HEK293T (cell line): Measurements from ENCODE around the gene CAPZA1.

Experiments
- CTCF ChIA-PET: fragments of 350-600 bp; formaldehyde crosslinking; extraction: SDS; loops from one replicate; lab custom pipeline; 2021; ENCODE audit warnings: antibody characterized with exemption, inconsistent platforms; lab: Yijun Ruan, JAX
- POLR2A ChIA-PET: fragments of 350-600 bp; formaldehyde crosslinking; extraction: SDS; loops from one replicate; lab custom pipeline; 2020; ENCODE audit warnings: antibody characterized with exemption, inconsistent platforms; lab: Yijun Ruan, JAX
- DNase-seq: peaks from one replicate; pipeline ENCODE4 v3.0.0; 2012; ENCODE audit warnings: mixed read lengths; ENCODE audit errors: extremely low spot score
- ARNT ChIP-seq: fragments of 450-650 bp; IDR thresholded peaks from 2 replicates; pipeline ENCODE4 v1.6.1; 2017; ENCODE audit warnings: mild to moderate bottlenecking
- BHLHE40 ChIP-seq: fragments of 450-650 bp; IDR thresholded peaks from 2 replicates; pipeline ENCODE4 v1.6.1; 2016; ENCODE audit warnings: mild to moderate bottlenecking, moderate library complexity, borderline replicate concordance
- CTBP1 ChIP-seq: fragments of 450-650 bp; IDR thresholded peaks from 2 replicates; pipeline ENCODE4 v1.6.1; 2016; ENCODE audit warnings: borderline replicate concordance
- ELF4 ChIP-seq: fragments of 450-650 bp; IDR thresholded peaks from 2 replicates; pipeline ENCODE4 v1.6.1; 2017; ENCODE audit warnings: antibody characterized with exemption
- FOXA1 ChIP-seq: fragments of 450-650 bp; IDR thresholded peaks from 2 replicates; pipeline ENCODE4 v1.6.1; 2016; ENCODE audit warnings: mild to moderate bottlenecking
- FOXK2 ChIP-seq: fragments of 450-650 bp; IDR thresholded peaks from 2 replicates; pipeline ENCODE4 v1.6.1; 2016; ENCODE audit warnings: mild to moderate bottlenecking
- FOXM1 ChIP-seq: fragments of 450-650 bp; IDR thresholded peaks from 2 replicates; pipeline ENCODE4 v1.6.1; 2017; ENCODE audit warnings: mild to moderate bottlenecking, borderline replicate concordance
- HDGF ChIP-seq: fragments of 450-650 bp; IDR thresholded peaks from 2 replicates; pipeline ENCODE4 v1.6.1; 2017; ENCODE audit warnings: antibody characterized with exemption, borderline replicate concordance
- L3MBTL2 ChIP-seq: fragments of 450-650 bp; conservative IDR thresholded peaks from 2 replicates; pipeline ENCODE4 v1.6.1; 2016; ENCODE audit warnings: mild to moderate bottlenecking
- LEF1 ChIP-seq: fragments of 450-650 bp; IDR thresholded peaks from 2 replicates; pipeline ENCODE4 v1.6.1; 2017; ENCODE audit warnings: mild to moderate bottlenecking, borderline replicate concordance
- NFRKB ChIP-seq: fragments of 450-650 bp; IDR thresholded peaks from 2 replicates; pipeline ENCODE4 v1.6.1; 2016; ENCODE audit warnings: mild to moderate bottlenecking, moderate library complexity
- PKNOX1 ChIP-seq: fragments of 450-650 bp; IDR thresholded peaks from 2 replicates; pipeline ENCODE4 v1.6.1; 2016
- SP1 ChIP-seq: fragments of 450-650 bp; IDR thresholded peaks from 2 replicates; pipeline ENCODE4 v1.6.1; 2017
- SUZ12 ChIP-seq: fragments of 450-650 bp; IDR thresholded peaks from 2 replicates; pipeline ENCODE4 v1.6.1; 2016; ENCODE audit warnings: mild to moderate bottlenecking
- TARDBP ChIP-seq: fragments of 450-650 bp; IDR thresholded peaks from 2 replicates; pipeline ENCODE4 v1.6.1; 2016
- ZNF384 ChIP-seq: fragments of 450-650 bp; IDR thresholded peaks from 2 replicates; pipeline ENCODE4 v1.6.1; 2016

Gene CAPZA1

GRCh38 chr1:112678605-112679004 lies 59.0 kb downstream of the CAPZA1 start:
- TF ChIP-seq ARNT = no peak
- TF ChIP-seq NFRKB = no peak
- TF ChIP-seq SP1 = no peak
- no peak for TF ChIP-seq SUZ12
- no peak for TF ChIP-seq FOXK2
- no peak for TF ChIP-seq FOXM1
- TF ChIP-seq L3MBTL2 = no peak
- TF ChIP-seq ELF4 = no peak
- no peak for TF ChIP-seq HDGF
- TF ChIP-seq CTBP1 = no peak
- TF ChIP-seq FOXA1 = no peak
- TF ChIP-seq PKNOX1 = no peak
- TF ChIP-seq BHLHE40 = no peak
- no peak for TF ChIP-seq ZNF384
- TF ChIP-seq TARDBP = no peak
- TF ChIP-seq LEF1 = no peak
- CTCF ChIA-PET = no interaction called here
- DNase-seq = no peak
- POLR2A ChIA-PET = no interaction called here

- no peak for DNase-seq
- ChIA-PET CTCF (no interaction called here), POLR2A (no interaction called here)
- TF ChIP-seq SP1 = no peak
- TF ChIP-seq L3MBTL2 = no peak
- TF ChIP-seq LEF1 = no peak
- TF ChIP-seq FOXM1 = no peak
- no peak for TF ChIP-seq SUZ12
Observed at GRCh38 chr1:112685913-112686312, 66.3 kb downstream of the CAPZA1 start.

- ChIA-PET CTCF (no interaction called here), POLR2A (no interaction called here)
- TF ChIP-seq FOXK2 (no peak), FOXM1 (no peak), BHLHE40 (no peak), SUZ12 (no peak), ELF4 (no peak), TARDBP (no peak), L3MBTL2 (no peak)
- DNase-seq = no peak
Observed at GRCh38 chr1:112686417-112686816, 66.8 kb downstream of the CAPZA1 start.

- ChIA-PET CTCF (no interaction called here), POLR2A (no interaction called here)
- TF ChIP-seq PKNOX1 (no peak), TARDBP (no peak), SUZ12 (no peak), ARNT (no peak), ZNF384 (no peak), SP1 (no peak), CTBP1 (no peak), HDGF (no peak)
- DNase-seq = no peak
Observed at GRCh38 chr1:112686835-112687234, 67.2 kb downstream of the CAPZA1 start.

- TF ChIP-seq SUZ12 (no peak), SP1 (no peak), CTBP1 (no peak), ELF4 (no peak), NFRKB (no peak), LEF1 (no peak), ARNT (no peak), HDGF (no peak), L3MBTL2 (no peak), FOXA1 (no peak), TARDBP (no peak), BHLHE40 (no peak), FOXK2 (no peak), FOXM1 (no peak), PKNOX1 (no peak), ZNF384 (no peak)
- CTCF ChIA-PET = no interaction called here
- DNase-seq = no peak
- POLR2A ChIA-PET = no interaction called here
Observed at GRCh38 chr1:112687361-112687760, 67.7 kb downstream of the CAPZA1 start.

- no peak for DNase-seq
- CTCF ChIA-PET = no interaction called here
- POLR2A ChIA-PET = no interaction called here
- TF ChIP-seq L3MBTL2 (no peak), SUZ12 (no peak), ARNT (no peak), PKNOX1 (no peak), NFRKB (no peak), HDGF (no peak), ZNF384 (no peak), LEF1 (no peak)
Observed at GRCh38 chr1:112687785-112688496, 68.3 kb downstream of the CAPZA1 start.
